Left lung (tissue), 10 donors: Measurements from ENCODE around the gene RNF8. TPM values are rescaled to one million over a fixed set of nuclear protein-coding genes. Genes with fewer than 3 reads are reported as not detected.

Experiments
- ATAC-seq: fragments of 200-7000 bp; cut with Tn5 transposase; one replicate; pipeline ENCODE4 v1.9.1; 2020; ENCODE audit warnings: moderate library complexity
- DNase-seq, 4 donors: peaks; one replicate each; pipeline ENCODE4 v3.0.0-alpha.2; 2013 to 2020
- H3K27ac ChIP-seq, 2 donors: fragments of 200-600 bp; sonication (generic) in 1 of 2; one replicate each; pipeline versions ENCODE4 v1.5.0 to v1.8.0; 2020 to 2021
- H3K27me3 ChIP-seq, 2 donors: fragments of 200-600 bp; sonication (generic) in 1 of 2; one replicate each; pipeline versions ENCODE4 v1.5.0 to v1.8.0; 2020 to 2021
- H3K36me3 ChIP-seq, 2 donors: fragments of 200-600 bp; sonication (generic) in 1 of 2; one replicate each; pipeline versions ENCODE4 v1.5.0 to v1.8.0; 2020 to 2021
- H3K4me1 ChIP-seq, 2 donors: fragments of 200-600 bp; one replicate each; pipeline ENCODE4 v1.8.0; 2021
- H3K4me3 ChIP-seq, 2 donors: fragments of 200-600 bp; sonication (generic) in 1 of 2; one replicate each; pipeline versions ENCODE4 v1.5.0 to v1.8.0; 2020 to 2021; ENCODE audit warnings: mild to moderate bottlenecking in 1 of 2
- H3K9me3 ChIP-seq, 2 donors: fragments of 200-600 bp; sonication (generic) in 1 of 2; one replicate each; pipeline versions ENCODE4 v1.5.0 to v1.8.0; 2020 to 2021
- intact Hi-C, 2 donors: fragments of 100-400 bp; cut with DNase I; formaldehyde crosslinking; loops; one replicate each; pipeline versions ENCODE4 v1.11.2 to v1.14.2; 2022
- polyA plus RNA-seq, 6 donors: library from polyadenylated mRNA; unstranded; fragments of 120-200 nt; gene quantifications; one replicate each; pipeline ENCODE4 v1.2.1, GENCODE V29; 2013; ENCODE audit not compliant: insufficient read length in 6 of 6
- total RNA-seq, 2 donors: library from RNA; stranded (reverse); fragmentation: NEBNext Ultra II Directional; extraction: Animal tissue kit (Norgen Biotek cat#: 25700); gene quantifications; one replicate each; pipeline ENCODE4 v1.2.1, GENCODE V29; 2021
- TF ChIP-seq, protein P1 (sequence below), 2 donors: fragments of 200-600 bp; sonication (generic) in 1 of 2; IDR thresholded peaks; one replicate each; pipeline versions ENCODE4 v1.5.0 to v1.8.0; 2021; ENCODE audit warnings: antibody characterized with exemption in 2 of 2
- donor health status: DM: no; HTN: yes; CAD: no.
- donor health status: DM: no; HTN: no; CAD: no.

The RNF8 gene
- total and polyA plus RNA-seq, 8 donors = 11.8 to 46.1 (median 34.8) TPM

DNA sequence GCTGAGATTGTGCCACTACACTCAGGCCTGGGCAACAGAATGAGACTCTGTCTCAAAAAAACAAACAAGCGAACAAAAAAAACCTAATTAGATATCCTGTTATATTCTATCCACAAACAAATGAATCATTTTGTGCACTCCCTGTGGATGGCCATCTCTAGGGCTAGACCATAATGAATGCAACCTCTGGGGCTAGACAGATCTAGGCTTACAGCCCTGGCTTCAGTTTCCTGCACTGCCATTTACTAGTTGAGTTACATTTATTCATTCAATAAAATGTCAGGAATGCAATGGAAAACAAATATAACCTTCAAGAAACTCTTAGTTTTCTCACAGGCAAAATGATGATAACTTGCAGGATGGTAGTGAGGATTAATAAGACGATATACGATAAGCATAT is 6.6 kb upstream of the RNF8 start:
- Histone ChIP-seq H3K9me3 (no peaks in the 10 kb centered on the region), H3K4me1 (no peaks in the 10 kb centered on the region), H3K27ac (no peak overlapping the region), H3K4me3 (no peak overlapping the region), H3K36me3 (no peaks in the 10 kb centered on the region), H3K27me3 (no peaks in the 10 kb centered on the region)
- no peak for DNase-seq
- TF ChIP-seq, protein P1, sequence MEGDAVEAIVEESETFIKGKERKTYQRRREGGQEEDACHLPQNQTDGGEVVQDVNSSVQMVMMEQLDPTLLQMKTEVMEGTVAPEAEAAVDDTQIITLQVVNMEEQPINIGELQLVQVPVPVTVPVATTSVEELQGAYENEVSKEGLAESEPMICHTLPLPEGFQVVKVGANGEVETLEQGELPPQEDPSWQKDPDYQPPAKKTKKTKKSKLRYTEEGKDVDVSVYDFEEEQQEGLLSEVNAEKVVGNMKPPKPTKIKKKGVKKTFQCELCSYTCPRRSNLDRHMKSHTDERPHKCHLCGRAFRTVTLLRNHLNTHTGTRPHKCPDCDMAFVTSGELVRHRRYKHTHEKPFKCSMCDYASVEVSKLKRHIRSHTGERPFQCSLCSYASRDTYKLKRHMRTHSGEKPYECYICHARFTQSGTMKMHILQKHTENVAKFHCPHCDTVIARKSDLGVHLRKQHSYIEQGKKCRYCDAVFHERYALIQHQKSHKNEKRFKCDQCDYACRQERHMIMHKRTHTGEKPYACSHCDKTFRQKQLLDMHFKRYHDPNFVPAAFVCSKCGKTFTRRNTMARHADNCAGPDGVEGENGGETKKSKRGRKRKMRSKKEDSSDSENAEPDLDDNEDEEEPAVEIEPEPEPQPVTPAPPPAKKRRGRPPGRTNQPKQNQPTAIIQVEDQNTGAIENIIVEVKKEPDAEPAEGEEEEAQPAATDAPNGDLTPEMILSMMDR (IDR thresholded peaks at IDR 0.05) = no peak
- intact Hi-C loops = no loop called here
- no peak for ATAC-seq

DNA sequence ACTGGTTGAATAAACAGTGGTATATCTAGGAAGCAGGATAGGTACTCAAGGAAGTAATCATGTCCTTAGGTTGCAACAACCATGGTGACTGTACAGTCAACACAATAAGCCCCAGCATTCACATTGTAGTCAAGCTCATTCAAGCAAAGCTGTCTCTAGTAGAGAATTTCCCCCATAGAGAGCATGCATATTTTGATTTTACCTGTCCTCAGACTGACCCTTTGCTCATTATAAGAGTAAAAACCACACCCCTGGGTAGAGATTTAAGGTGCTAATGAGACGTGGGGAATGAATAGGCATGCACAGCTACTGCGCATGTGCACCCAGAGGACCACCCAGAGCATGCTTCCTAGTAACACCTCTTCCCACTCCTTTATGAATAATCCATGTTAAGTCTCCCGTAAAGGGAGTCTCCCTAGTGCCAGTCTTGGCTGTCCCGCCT is 6.1 kb upstream of the RNF8 start:
- H3K9me3 ChIP-seq = no peaks in the 10 kb centered on the region
- ATAC-seq (no peak), DNase-seq (no peak)
- intact Hi-C loops = no loop called here
- H3K27me3 ChIP-seq = no peaks in the 10 kb centered on the region
- TF ChIP-seq, protein P1 (IDR thresholded peaks at IDR 0.05) = no peak
- no peak overlapping the region for H3K4me3 ChIP-seq
- H3K27ac ChIP-seq = no peak overlapping the region
- H3K36me3 ChIP-seq = no peaks in the 10 kb centered on the region
- H3K4me1 ChIP-seq = no peaks in the 10 kb centered on the region

DNA sequence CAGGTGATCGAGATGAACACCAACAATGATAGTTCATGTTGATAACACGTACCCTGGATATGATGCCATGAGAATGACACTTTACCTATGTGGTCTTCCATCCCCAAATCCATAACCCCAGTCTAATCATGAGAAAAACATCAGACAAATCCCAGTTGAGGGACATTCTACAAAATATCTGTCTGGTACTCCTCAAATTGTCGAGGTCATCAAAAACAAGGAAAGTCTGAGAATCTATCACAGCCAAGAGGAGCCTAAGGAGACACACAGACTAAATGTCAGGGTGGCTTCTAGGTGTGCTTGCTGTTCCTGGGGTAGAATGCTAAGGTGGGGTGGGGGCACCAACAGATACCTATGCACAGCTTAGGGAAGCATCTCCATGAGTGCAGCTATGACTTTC is 2.8 kb upstream of the RNF8 start:
- H3K36me3 ChIP-seq = no peaks in the 10 kb centered on the region
- H3K9me3 ChIP-seq = no peaks in the 10 kb centered on the region
- H3K27me3 ChIP-seq = no peaks in the 10 kb centered on the region
- ATAC-seq (no peak), DNase-seq (no peak)
- intact Hi-C loops = no loop called here
- peaks cover 6 to 17% of the 10 kb centered on the region in 2 donors for H3K4me1 ChIP-seq
- TF ChIP-seq, protein P1 (IDR thresholded peaks at IDR 0.05) = no peak
- H3K27ac ChIP-seq = no peak overlapping the region
- H3K4me3 ChIP-seq = no peak overlapping the region

DNA sequence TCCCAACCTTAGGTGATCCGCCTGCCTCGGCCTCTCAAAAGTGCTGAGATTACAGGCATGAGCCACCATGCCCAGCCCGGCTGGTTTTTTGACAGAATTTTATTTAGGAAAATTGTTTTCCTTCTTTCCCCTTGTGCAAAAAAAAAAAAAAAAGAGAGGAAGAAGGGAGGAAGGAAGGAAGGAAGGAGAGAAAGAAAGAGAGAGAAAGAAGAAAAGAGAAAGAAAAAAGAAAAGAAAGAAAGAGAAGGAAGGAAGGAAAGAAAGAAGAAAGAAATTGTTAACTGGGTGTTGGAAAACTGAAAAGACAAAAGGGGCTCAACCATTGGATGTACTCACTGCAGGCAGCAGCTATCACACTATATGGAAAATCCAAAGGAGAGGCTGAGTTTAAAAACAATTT is 1.4 kb upstream of the RNF8 start:
- H3K4me3 ChIP-seq = no peak overlapping the region
- H3K4me1 ChIP-seq = peaks cover 6 to 21% of the 10 kb centered on the region in 2 donors
- no peak for ATAC-seq
- no peak for DNase-seq
- H3K36me3 ChIP-seq = no peaks in the 10 kb centered on the region
- H3K27ac ChIP-seq = no peak overlapping the region
- no peaks in the 10 kb centered on the region for H3K27me3 ChIP-seq
- H3K9me3 ChIP-seq = no peaks in the 10 kb centered on the region
- intact Hi-C loops = no loop called here
- TF ChIP-seq, protein P1 (IDR thresholded peaks at IDR 0.05) = no peak

DNA sequence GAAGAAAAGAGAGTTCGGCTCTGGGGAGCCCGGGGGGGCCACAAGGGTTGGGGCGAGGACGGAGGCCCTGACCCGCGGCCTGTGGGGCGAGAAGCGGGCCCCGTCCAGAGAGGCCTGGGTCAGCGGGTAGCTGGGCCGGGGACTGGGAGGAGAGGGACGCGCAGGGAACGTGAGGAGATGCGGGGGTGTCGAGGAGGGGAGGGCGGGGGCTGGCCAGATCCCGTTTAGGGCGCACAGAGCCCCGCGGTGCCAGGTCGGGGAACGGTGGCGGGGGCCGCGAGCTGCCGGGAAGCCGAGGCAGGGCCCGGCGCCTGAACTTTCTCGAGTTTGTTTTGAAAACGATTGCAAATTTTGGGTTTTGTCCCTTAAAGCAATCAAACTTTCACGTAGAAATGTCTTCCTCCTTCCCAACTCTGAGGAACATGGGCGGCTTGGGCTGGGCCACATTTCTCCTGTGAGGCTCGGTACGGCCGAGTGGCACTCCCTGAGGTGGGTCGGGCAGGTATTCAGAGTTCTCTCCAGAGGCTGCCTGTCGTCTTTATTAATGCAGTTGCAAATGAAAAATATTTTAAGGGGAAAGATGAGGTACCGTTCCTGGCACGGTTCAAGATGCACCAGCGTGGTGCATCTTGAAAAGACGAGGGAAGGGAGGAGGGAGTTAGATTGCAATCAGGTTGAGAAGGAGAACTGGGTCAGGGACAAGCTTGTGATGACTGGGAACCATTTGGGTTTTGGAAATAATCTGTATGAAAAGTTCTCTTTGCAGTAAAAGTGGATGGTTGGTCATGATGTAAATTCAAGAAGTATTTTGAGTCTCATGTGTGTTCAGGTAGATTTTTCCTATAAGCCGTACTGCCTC is 972 bp downstream of the RNF8 start:
- intact Hi-C loops = no loop called here
- peak; percentile 61 for ATAC-seq
- TF ChIP-seq, protein P1 (IDR thresholded peaks at IDR 0.05) = no peak
- H3K27ac ChIP-seq = no peak overlapping the region
- H3K36me3 ChIP-seq = no peaks in the 10 kb centered on the region
- no peaks in the 10 kb centered on the region for H3K27me3 ChIP-seq
- DNase-seq = peak in 2 of 4 donors; percentile 37 to 85
- peaks cover 6 to 21% of the 10 kb centered on the region in 2 donors for H3K4me1 ChIP-seq
- no peaks in the 10 kb centered on the region for H3K9me3 ChIP-seq
- peak overlapping the region; percentile 81 to 93 for H3K4me3 ChIP-seq
